ENCODE measurements around the gene FGFR2.

The FGFR2 gene

GRCh38 chr10:121576139-121576538 is 22.1 kb downstream of the FGFR2 start:
- no peak for DNase-seq
- Histone ChIP-seq H3K4me1 (ENCODE audit: control insufficient read depth, insufficient read depth, low read length, poor library complexity, severe bottlenecking) (no peaks in the 10 kb centered on the region), H3K36me3 (ENCODE audit: control insufficient read depth, insufficient read depth, low read length) (no peaks in the 10 kb centered on the region), H3K4me3 (ENCODE audit: insufficient read depth, low read depth, low read length, poor library complexity, severe bottlenecking) (no peak overlapping the region), H3K9me3 (ENCODE audit: control insufficient read depth, low read length) (no peaks in the 10 kb centered on the region), H3K27me3 (replicated peaks; ENCODE audit: control insufficient read depth, insufficient read depth, low read length, poor library complexity, severe bottlenecking) (no peaks in the 10 kb centered on the region), H3K27ac (ENCODE audit: insufficient read depth, low read length, poor library complexity, severe bottlenecking) (no peak overlapping the region)

DNA sequence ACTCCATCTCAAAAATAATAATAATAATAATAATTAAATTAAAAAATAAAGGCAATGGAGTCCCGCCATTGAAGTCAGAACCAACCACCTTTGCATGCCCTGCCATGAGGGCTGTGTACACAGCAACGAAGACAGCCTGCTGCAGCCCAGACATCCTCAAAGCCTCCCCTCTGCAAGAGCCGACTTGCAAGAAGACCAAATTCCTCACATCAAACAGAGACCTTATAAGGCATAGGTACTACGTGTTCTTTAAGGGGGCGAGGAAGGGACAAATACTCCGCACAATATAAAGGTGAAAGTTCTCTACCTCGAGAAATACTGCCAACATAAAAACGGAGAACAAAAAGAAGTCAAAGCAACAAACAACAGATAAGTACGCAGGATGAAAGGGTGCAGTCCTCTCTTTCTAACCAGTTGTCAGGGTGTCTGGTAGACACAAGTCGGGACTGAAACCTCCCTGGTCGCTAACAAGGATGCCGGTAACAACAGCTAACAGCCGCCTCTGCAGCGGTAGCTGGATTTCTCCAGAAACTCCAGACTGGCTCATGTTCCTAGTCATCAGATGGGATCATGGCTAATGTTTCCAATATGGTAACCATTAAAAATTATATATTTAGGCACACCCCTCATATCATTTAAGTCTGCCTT is 23.6 kb downstream of the FGFR2 start:
- no peak for DNase-seq
- Histone ChIP-seq H3K27me3 (replicated peaks; ENCODE audit: control insufficient read depth, insufficient read depth, low read length, poor library complexity, severe bottlenecking) (no peaks in the 10 kb centered on the region), H3K4me3 (ENCODE audit: insufficient read depth, low read depth, low read length, poor library complexity, severe bottlenecking) (no peak overlapping the region), H3K36me3 (ENCODE audit: control insufficient read depth, insufficient read depth, low read length) (no peaks in the 10 kb centered on the region), H3K4me1 (ENCODE audit: control insufficient read depth, insufficient read depth, low read length, poor library complexity, severe bottlenecking) (no peaks in the 10 kb centered on the region), H3K9me3 (ENCODE audit: control insufficient read depth, low read length) (no peaks in the 10 kb centered on the region), H3K27ac (ENCODE audit: insufficient read depth, low read length, poor library complexity, severe bottlenecking) (no peak overlapping the region)

DNA sequence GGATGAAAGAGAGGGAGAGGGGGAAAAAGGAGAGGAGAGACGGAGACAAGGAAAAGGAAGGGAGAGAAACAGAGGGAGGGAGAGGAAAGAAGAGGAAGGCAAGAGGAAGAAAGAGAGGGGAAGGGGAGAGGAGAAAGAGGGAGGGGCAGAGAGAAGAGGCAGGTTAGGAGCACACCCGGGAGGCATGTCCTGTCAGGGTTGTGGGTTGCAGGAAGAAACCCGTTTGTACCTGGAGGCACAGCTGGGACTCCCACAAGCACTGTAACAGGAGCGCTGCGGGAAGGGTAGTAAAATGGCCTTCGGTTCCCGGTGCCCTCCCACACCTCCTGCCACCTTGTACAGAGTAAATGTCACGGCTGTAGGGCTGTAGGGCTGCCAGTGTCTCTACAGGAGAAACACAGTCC is 24.7 kb downstream of the FGFR2 start:
- Histone ChIP-seq H3K4me1 (ENCODE audit: control insufficient read depth, insufficient read depth, low read length, poor library complexity, severe bottlenecking) (no peaks in the 10 kb centered on the region), H3K27ac (ENCODE audit: insufficient read depth, low read length, poor library complexity, severe bottlenecking) (no peak overlapping the region), H3K9me3 (ENCODE audit: control insufficient read depth, low read length) (no peaks in the 10 kb centered on the region)

DNA sequence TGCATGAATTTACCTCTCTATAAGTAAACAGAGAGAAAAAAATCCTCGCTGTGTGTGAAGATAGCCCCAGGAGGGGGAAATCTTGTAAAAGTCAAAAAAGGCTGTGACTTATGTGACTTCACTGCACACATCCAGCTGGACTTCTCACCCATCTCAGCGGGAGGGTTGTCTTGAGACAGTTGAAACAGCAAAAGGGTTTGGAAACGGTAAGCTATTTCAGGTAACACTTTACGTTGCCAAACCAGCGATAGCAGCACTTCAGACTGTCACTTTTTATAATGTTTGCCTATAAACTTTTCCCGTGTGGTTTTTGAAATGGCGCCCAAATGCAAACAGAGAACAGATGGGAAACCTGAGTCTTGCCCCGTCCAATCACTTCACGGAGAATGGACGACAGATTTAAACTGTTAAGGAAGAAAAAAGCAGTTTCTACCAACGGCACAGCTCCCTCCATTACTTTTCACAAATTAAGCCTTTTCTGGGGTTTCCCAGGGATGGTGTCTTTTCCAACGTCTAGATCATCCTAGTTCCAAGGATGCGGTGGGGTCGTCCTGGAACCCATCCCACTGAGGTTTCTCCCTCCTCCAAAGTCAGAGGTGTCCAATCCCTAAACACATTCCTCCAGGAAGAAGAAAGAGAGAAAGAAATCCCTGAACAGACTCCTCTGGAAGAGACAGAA is 25.2 kb downstream of the FGFR2 start:
- Histone ChIP-seq H3K27ac (ENCODE audit: insufficient read depth, low read length, poor library complexity, severe bottlenecking) (no peak overlapping the region), H3K4me3 (ENCODE audit: insufficient read depth, low read depth, low read length, poor library complexity, severe bottlenecking) (no peak overlapping the region), H3K4me1 (ENCODE audit: control insufficient read depth, insufficient read depth, low read length, poor library complexity, severe bottlenecking) (no peaks in the 10 kb centered on the region), H3K27me3 (replicated peaks; ENCODE audit: control insufficient read depth, insufficient read depth, low read length, poor library complexity, severe bottlenecking) (no peaks in the 10 kb centered on the region), H3K9me3 (ENCODE audit: control insufficient read depth, low read length) (no peaks in the 10 kb centered on the region), H3K36me3 (ENCODE audit: control insufficient read depth, insufficient read depth, low read length) (no peaks in the 10 kb centered on the region)
- no peak for DNase-seq

More for the DNA sequence above, 24.7 kb downstream of the FGFR2 start:
- no peak for DNase-seq
- Histone ChIP-seq H3K36me3 (ENCODE audit: control insufficient read depth, insufficient read depth, low read length) (no peaks in the 10 kb centered on the region), H3K4me3 (ENCODE audit: insufficient read depth, low read depth, low read length, poor library complexity, severe bottlenecking) (no peak overlapping the region), H3K27me3 (replicated peaks; ENCODE audit: control insufficient read depth, insufficient read depth, low read length, poor library complexity, severe bottlenecking) (no peaks in the 10 kb centered on the region)

DNA sequence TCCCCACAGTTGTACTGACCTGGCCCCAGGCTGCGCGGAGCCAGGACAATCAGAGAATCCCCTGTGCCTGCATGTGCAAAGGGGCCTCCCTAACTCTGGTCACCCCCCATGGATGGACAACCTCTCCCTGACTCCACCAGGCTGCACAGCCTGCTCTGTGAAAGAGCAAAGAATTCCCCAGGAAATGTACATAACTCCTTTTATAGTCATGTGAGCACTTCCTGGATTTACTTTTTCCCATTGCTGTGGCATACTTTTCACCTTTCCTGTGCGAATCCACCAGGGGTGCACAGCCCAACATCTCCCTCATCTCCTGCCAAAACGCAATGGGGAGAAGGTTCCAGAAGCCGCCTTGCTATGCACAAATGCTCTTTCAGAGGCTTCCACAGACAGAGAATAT is 27.9 kb downstream of the FGFR2 start:
- H3K27me3 ChIP-seq (replicated peaks; ENCODE audit: control insufficient read depth, insufficient read depth, low read length, poor library complexity, severe bottlenecking): no peaks in the 10 kb centered on the region
- no peaks in the 10 kb centered on the region for H3K36me3 ChIP-seq (ENCODE audit: control insufficient read depth, insufficient read depth, low read length)
- no peak overlapping the region for H3K27ac ChIP-seq (ENCODE audit: insufficient read depth, low read length, poor library complexity, severe bottlenecking)
- no peaks in the 10 kb centered on the region for H3K9me3 ChIP-seq (ENCODE audit: control insufficient read depth, low read length)
- H3K4me1 ChIP-seq (ENCODE audit: control insufficient read depth, insufficient read depth, low read length, poor library complexity, severe bottlenecking): no peaks in the 10 kb centered on the region
- DNase-seq: no peak
- no peak overlapping the region for H3K4me3 ChIP-seq (ENCODE audit: insufficient read depth, low read depth, low read length, poor library complexity, severe bottlenecking)

DNA sequence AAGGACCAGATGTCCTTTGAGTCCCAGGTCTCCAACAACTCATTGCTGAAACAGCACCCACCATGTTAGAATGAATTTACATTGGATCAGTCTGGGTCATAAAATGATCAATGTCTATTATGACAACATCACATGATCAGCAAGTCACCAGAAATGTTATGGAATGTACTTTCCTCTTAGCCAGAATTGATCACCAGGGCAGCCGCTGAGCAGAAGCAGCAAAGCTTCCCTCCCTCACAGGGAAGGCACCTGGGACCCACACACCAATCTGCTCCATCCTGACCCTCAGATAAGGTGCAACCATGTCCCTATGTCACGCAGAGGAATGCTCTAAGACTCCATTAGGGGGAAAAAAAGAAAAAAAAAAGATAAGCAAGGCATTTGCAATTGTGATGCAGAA is 30.0 kb downstream of the FGFR2 start:
- H3K4me3 ChIP-seq (ENCODE audit: insufficient read depth, low read depth, low read length, poor library complexity, severe bottlenecking): no peak overlapping the region
- H3K27me3 ChIP-seq (replicated peaks; ENCODE audit: control insufficient read depth, insufficient read depth, low read length, poor library complexity, severe bottlenecking): no peaks in the 10 kb centered on the region
- DNase-seq: no peak
- no peak overlapping the region for H3K27ac ChIP-seq (ENCODE audit: insufficient read depth, low read length, poor library complexity, severe bottlenecking)
- no peaks in the 10 kb centered on the region for H3K36me3 ChIP-seq (ENCODE audit: control insufficient read depth, insufficient read depth, low read length)
- no peaks in the 10 kb centered on the region for H3K9me3 ChIP-seq (ENCODE audit: control insufficient read depth, low read length)
- H3K4me1 ChIP-seq (ENCODE audit: control insufficient read depth, insufficient read depth, low read length, poor library complexity, severe bottlenecking): no peaks in the 10 kb centered on the region

DNA sequence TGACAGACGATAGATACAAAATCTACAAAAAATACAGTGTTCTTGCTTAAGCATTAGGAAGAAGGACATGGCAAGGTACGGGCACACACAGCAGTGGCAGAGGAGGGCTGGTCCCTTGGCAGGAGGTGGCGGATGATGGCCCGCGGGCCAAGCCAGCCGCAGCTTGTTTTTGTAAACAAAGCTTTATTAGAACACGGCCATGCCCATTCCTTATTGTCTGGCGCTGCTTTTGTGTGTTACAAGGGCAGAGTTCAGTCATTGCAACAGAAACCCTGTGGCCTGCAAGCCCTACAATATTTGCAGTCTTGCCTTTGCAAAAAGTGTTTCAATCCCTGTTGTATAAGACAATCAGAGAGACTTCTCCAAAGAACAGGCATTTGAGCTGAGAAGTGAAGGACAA is 30.7 kb downstream of the FGFR2 start:
- Histone ChIP-seq H3K4me1 (ENCODE audit: control insufficient read depth, insufficient read depth, low read length, poor library complexity, severe bottlenecking) (no peaks in the 10 kb centered on the region), H3K36me3 (ENCODE audit: control insufficient read depth, insufficient read depth, low read length) (no peaks in the 10 kb centered on the region), H3K27ac (ENCODE audit: insufficient read depth, low read length, poor library complexity, severe bottlenecking) (no peak overlapping the region), H3K27me3 (replicated peaks; ENCODE audit: control insufficient read depth, insufficient read depth, low read length, poor library complexity, severe bottlenecking) (no peaks in the 10 kb centered on the region), H3K9me3 (ENCODE audit: control insufficient read depth, low read length) (no peaks in the 10 kb centered on the region), H3K4me3 (ENCODE audit: insufficient read depth, low read depth, low read length, poor library complexity, severe bottlenecking) (no peak overlapping the region)
- no peak for DNase-seq

DNA sequence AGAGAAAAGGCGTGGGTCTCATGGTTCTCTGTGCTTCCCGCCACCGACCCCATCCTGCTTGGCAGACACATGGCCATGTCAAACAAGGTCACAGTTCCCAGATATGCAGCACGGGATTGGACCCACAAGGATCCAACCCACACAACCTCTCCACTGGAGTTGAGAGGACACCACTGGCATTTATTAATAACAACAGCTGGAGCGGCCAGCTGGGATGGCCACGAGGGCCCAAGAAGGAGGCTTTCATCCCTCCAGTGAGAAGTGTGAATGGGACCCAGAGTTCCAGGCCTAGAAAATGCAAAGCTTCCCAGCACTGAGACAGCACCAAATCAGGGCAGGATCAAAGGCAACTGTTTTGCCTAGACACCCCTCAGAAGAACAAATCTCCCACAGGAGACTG is 31.5 kb downstream of the FGFR2 start:
- H3K27ac ChIP-seq (ENCODE audit: insufficient read depth, low read length, poor library complexity, severe bottlenecking): no peak overlapping the region
- no peaks in the 10 kb centered on the region for H3K4me1 ChIP-seq (ENCODE audit: control insufficient read depth, insufficient read depth, low read length, poor library complexity, severe bottlenecking)
- no peaks in the 10 kb centered on the region for H3K36me3 ChIP-seq (ENCODE audit: control insufficient read depth, insufficient read depth, low read length)
- no peaks in the 10 kb centered on the region for H3K27me3 ChIP-seq (replicated peaks; ENCODE audit: control insufficient read depth, insufficient read depth, low read length, poor library complexity, severe bottlenecking)
- no peak overlapping the region for H3K4me3 ChIP-seq (ENCODE audit: insufficient read depth, low read depth, low read length, poor library complexity, severe bottlenecking)
- no peak for DNase-seq
- no peaks in the 10 kb centered on the region for H3K9me3 ChIP-seq (ENCODE audit: control insufficient read depth, low read length)

DNA sequence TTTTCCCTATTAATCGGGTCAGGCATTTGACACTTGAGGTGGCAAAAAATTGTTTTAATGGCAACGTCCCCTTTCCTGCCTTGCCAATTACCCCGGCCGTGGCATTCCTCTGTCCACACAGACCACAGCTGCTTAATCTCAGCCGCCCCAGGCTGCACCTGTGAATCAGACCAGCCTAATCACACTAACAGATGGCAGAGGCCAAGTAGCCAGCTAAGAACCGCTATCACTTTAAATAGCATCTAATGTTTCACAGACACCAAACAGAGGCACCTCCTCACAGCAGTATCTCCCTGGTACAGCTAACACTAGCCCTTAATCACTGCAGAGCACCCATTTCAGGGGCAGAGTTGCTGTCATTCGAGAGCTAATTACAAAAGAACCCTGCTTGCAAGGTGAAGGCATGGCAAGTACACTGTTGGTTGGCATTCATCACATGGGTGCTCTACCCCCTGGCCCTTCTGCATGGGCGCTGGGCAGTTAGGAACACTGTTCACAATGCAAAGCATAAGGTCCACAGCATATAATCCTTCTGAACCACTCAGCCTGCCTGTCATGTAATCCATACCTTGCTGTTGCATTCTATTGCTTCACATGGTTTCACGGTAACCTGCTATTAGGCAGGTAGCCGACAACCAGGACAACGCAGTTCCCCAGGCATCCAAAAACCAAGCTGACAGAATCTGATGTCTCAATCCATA is 38.8 kb downstream of the FGFR2 start:
- no peak for DNase-seq
- Histone ChIP-seq H3K9me3 (ENCODE audit: control insufficient read depth, low read length) (no peaks in the 10 kb centered on the region), H3K27ac (ENCODE audit: insufficient read depth, low read length, poor library complexity, severe bottlenecking) (no peak overlapping the region), H3K36me3 (ENCODE audit: control insufficient read depth, insufficient read depth, low read length) (no peaks in the 10 kb centered on the region), H3K4me1 (ENCODE audit: control insufficient read depth, insufficient read depth, low read length, poor library complexity, severe bottlenecking) (no peaks in the 10 kb centered on the region), H3K27me3 (replicated peaks; ENCODE audit: control insufficient read depth, insufficient read depth, low read length, poor library complexity, severe bottlenecking) (no peaks in the 10 kb centered on the region), H3K4me3 (ENCODE audit: insufficient read depth, low read depth, low read length, poor library complexity, severe bottlenecking) (no peak overlapping the region)

DNA sequence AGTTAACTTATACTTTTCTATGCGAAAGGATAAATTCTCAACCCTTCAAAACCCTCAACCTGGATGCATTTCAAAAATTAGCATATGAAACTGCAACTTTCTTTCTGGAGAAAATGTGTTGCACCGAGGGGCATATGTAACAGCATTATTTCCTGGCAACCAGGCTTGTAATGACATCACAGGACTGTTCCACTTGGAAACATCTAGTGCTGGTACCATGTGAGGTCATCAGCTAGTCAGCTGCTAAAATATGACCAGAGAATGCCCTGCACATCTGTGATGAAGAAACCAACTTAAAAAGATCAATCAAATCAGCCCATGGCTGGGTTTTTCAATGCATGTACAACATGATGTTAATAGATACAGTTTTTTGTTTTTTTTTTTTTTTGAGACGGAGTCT is 40.0 kb downstream of the FGFR2 start:
- Histone ChIP-seq H3K4me3 (ENCODE audit: insufficient read depth, low read depth, low read length, poor library complexity, severe bottlenecking) (no peak overlapping the region), H3K27ac (ENCODE audit: insufficient read depth, low read length, poor library complexity, severe bottlenecking) (no peak overlapping the region), H3K27me3 (replicated peaks; ENCODE audit: control insufficient read depth, insufficient read depth, low read length, poor library complexity, severe bottlenecking) (no peaks in the 10 kb centered on the region), H3K36me3 (ENCODE audit: control insufficient read depth, insufficient read depth, low read length) (no peaks in the 10 kb centered on the region), H3K9me3 (ENCODE audit: control insufficient read depth, low read length) (no peaks in the 10 kb centered on the region), H3K4me1 (ENCODE audit: control insufficient read depth, insufficient read depth, low read length, poor library complexity, severe bottlenecking) (no peaks in the 10 kb centered on the region)
- no peak for DNase-seq

All from effector memory CD4-positive, alpha-beta T cell (primary cell).